GM18951 (cell line): ENCODE data around the gene BTBD16.

ENCODE experiments used
- POLR2A ChIP-seq: IDR thresholded peaks from 4 replicates; pipeline ENCODE4 v1.6.1; 2011; ENCODE audit warnings: mild to moderate bottlenecking; ENCODE audit not compliant: insufficient read length, insufficient read depth; ENCODE audit errors: extremely low read depth
- in situ Hi-C: fragments of 300-500 bp; cut with MboI; formaldehyde crosslinking; loops from one replicate; pipeline ENCODE4 v1.12.0; 2022; ENCODE audit warnings: low sequenced_read_pairs, mixed read lengths, inconsistent platforms; ENCODE audit not compliant: unreplicated experiment

Gene BTBD16

GRCh38 chr10:122386514-122386913 is 115.4 kb downstream of the BTBD16 start:
- TF ChIP-seq POLR2A: no peak
- in situ Hi-C loops: no loop called here

GRCh38 chr10:122387572-122387971 is 116.5 kb downstream of the BTBD16 start:
- in situ Hi-C loops: no loop called here
- no peak for TF ChIP-seq POLR2A
